GM15510 (cell line): ENCODE measurements around the gene NRL.

Source experiments
- POLR2A ChIP-seq: IDR thresholded peaks from 3 replicates; pipeline ENCODE4 v1.6.1; 2011; ENCODE audit warnings: borderline replicate concordance; ENCODE audit not compliant: insufficient read length; ENCODE audit errors: extremely low read depth

The NRL gene

DNA sequence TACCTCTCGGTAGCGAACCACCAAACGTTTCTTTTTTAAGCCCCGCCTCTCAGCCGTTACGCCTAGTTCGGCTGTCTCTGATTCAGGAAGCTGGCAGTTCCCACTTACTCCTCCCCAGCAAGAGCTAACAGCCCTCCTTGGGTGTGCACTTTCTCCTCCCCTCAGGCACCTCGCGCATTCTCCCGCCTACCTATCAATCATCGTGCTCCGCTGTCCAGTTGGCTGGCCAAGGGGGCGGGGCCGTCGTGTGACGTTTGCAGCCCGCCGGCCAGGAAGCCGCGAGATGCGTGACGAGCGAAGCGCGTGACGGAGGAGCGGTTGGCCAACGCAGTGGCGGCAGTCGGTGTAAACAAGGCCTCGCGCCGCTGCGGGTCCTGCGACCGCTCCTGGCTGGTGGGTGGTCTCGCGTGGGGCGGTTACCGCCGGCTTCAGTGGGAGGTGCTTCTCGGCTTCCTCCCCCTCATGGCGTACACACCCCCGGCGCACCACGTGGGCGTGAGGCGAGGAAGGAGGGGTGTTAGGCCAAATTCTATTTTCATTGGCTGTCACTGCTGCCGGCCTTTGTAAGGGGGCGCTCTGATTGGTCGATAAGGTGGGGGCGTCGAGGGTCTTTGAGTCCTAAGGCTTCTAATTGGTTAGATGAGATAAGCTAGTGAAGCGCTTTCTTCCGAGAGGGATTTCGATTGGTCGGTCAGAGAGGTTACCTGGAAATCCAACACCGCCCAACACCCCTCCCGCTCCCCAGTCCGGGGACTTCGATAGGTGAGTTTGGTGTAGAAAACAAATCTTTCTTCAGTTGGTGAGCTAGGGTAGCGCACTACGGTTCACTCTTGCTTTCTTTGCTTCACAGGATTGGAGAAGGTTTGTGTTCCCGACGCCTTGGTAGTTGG lies at the start of gene NRL, which contains the start of gene DCAF11:
Gene NRL (minus strand): TSS at position 418 of the 890 bp plus-strand sequence. CDS start 32,101 bp downstream, outside the sequence.
Gene DCAF11 (plus strand): TSS at position 246 of the 890 bp plus-strand sequence. CDS start 818 bp downstream, outside the sequence.
- TF ChIP-seq POLR2A = no peak

DNA sequence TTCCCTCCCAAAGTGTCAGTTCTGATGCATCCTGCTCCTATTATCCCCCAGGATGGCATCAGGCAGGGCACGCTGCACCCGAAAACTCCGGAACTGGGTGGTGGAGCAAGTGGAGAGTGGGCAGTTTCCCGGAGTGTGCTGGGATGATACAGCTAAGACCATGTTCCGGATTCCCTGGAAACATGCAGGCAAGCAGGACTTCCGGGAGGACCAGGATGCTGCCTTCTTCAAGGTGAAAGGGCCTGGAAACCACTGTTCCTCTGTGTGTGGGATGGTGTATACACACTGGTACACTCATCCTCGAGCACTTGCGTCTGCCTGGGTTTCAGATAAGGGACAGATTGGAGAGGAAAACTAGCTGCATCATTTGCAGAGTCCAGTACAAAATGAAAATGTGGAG lies 47.3 kb upstream of the NRL start:
- no peak for TF ChIP-seq POLR2A

DNA sequence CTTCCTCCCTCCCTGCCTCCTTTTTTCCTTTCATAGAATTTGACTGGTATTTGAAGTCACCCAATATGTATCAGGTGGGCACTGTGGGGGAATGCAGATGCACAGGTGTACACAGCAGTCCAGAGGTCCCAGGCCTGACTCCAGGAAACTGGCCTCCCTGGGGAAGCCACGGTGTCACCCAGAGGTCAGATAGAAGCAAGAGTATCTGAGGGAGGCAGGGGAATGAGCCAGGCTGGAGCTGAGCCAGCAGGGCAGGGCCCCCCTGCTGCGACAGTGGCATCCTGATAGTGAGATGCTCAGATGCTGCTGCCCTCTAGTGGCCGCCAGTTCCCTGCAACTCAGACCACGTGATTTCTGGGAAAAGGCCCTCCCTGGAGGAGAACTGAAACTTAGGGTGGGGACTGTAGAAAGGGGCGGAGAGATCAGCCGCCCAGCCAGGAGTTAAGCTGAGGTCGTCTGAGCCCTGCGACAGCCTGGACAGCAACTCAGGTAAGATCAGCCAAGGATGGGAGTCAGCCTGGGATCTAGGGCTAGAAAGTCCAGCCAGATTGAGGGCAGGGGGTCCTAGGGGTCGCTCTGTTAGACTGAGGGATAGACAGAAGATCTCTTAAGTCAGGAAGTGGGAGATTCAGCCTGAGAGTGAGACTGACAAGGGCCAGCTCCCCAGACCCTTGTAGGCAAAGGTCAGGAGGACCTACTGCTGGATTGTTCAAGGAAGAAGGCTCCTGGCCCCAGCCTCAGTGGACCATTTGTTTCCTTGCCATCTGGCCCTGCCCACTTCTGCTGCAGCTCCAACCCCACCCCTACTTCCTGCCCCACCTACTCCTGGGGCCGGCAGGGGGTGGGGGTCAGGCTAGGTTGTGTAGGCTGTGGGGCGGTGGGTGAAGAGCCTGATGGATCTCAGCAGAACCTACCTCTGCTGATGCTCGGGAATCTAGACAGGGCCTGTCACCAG lies 46.4 kb upstream of the NRL start, which contains the start of gene IRF9:
Gene IRF9 (plus strand): TSS at position 416 of the 955 bp plus-strand sequence. CDS start 880 bp downstream, outside the sequence.
- peak; percentile 92 for TF ChIP-seq POLR2A

DNA sequence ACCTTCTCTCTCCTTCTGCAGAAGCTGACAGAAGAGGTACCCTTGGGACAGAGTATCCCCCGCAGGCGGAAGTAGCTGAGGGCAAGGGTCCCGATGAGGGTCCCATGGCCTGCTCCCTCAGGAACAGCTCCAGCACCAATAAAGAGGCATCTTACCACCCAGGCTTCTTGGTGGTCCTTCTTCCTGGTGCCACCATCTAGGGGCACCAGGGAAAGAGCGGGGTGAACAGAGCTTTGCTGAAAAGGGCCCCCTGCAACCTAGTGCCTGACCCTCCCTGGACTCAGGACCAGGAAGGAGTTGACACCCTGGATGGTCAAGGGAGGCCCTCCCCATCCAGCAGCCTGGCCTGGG lies 45.7 kb upstream of the NRL start:
- TF ChIP-seq POLR2A = no peak

DNA sequence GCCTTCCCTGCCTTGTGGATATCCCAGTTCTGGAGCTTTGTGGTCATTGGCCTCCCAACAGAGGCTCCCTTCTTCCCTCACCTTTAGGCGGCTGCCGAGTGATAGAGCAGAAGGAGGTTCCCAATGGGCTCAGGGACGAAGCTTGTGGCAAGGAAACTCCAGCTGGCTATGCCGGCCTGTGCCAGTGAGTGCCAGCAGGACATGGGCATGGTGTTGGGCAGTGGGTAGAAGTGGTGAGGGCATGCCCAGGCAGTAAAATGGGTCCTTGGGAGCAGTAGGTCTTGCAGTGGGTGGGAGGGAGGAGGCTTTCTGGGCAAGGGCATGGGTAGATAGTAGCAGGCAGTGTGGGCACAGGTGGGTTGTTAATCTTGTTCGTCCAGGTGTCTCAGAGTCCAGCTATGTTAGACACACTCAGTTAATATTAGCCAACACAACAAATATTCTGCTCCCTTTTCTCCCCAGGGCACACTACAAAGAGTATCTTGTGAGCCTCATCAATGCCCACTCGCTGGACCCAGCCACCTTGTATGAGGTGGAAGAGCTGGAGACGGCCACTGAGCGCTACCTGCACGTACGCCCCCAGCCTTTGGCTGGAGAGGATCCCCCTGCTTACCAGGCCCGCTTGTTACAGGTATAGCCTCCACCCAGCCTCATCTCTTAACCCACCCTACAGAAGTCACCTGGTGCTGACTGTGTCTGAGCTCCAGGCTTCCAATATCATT lies 45.2 kb upstream of the NRL start:
- peak; percentile 22 for TF ChIP-seq POLR2A

DNA sequence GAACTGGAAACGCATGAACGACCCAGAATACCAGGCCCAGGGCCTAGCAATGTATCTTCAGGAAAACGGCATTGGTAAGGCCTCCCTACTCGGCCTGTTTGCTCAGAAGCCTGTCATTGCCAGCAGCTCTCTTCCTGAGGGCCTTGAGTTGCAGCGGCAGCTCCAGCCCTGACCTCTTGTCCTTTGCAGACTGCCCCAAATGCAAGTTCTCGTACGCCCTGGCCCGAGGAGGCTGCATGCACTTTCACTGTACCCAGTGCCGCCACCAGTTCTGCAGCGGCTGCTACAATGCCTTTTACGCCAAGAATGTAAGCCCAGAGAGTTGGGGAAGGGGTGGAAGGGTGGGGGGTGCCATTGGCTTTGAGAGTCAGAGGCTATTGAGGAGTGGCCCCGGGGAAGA lies 42.6 kb upstream of the NRL start:
- no peak for TF ChIP-seq POLR2A

DNA sequence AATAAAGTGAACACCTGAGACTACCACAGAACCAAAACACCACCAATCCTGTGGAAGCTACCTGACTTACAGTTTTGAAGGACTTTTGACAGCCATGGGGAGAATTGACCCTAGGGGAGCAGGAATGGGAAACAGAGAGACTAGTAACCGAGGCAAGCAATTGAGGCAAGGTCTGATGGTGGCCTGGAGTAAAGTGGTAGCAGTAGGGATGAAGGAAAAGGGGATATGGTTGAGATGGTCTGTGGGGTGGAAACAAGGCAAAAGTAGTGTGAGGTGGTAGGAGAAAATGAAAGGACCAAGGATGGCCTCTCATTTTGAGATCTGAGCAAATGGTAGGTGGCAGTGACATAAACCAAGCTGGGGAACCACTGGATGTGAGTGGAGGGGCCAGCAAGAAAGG lies 42.1 kb upstream of the NRL start:
- TF ChIP-seq POLR2A = no peak

DNA sequence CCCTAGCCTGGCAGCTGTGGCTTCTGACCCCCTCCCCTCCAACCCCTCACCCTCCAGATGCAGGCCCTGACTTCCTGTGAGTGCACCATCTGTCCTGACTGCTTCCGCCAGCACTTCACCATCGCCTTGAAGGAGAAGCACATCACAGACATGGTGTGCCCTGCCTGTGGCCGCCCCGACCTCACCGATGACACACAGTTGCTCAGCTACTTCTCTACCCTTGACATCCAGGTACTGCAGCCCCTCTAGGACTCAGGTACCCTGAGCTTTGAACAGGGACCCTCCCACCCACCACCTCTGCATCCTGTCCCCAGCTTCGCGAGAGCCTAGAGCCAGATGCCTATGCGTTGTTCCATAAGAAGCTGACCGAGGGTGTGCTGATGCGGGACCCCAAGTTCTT lies 40.4 kb upstream of the NRL start:
- TF ChIP-seq POLR2A = no peak

DNA sequence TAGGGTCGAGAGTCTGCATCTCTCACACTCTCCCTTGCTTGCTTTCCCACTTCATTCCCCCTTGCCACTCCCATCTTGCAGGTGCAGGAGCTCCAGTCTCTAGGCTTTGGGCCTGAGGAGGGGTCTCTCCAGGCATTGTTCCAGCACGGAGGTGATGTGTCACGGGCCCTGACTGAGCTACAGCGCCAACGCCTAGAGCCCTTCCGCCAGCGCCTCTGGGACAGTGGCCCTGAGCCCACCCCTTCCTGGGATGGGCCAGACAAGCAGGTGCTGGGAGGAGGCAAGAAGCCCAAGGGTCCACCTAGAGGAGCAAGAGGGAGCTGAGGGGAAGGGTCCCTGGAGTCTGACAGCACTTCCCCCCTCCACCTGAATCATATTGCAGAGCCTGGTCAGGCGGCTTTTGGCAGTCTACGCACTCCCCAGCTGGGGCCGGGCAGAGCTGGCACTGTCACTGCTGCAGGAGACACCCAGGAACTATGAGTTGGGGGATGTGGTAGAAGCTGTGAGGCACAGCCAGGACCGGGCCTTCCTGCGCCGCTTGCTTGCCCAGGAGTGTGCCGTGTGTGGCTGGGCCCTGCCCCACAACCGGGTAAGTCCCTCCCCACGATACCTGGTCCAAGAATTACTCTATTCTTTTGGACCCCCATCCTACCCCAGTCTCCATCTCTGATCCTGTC lies 36.8 kb upstream of the NRL start:
- no peak for TF ChIP-seq POLR2A

DNA sequence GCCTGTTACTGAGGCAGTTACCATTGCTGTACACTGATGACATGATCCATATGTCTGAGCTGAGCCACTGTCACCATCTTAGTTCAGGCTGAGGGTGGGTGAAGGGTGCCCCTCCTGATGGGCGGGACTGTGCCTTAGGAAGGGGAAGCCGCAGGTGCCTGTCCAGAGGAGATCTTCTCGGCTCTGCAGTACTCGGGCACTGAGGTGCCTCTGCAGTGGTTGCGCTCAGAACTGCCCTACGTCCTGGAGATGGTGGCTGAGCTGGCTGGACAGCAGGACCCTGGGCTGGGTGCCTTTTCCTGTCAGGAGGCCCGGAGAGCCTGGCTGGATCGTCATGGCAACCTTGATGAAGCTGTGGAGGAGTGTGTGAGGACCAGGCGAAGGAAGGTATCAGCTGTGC lies 36.2 kb upstream of the NRL start:
- TF ChIP-seq POLR2A = no peak

DNA sequence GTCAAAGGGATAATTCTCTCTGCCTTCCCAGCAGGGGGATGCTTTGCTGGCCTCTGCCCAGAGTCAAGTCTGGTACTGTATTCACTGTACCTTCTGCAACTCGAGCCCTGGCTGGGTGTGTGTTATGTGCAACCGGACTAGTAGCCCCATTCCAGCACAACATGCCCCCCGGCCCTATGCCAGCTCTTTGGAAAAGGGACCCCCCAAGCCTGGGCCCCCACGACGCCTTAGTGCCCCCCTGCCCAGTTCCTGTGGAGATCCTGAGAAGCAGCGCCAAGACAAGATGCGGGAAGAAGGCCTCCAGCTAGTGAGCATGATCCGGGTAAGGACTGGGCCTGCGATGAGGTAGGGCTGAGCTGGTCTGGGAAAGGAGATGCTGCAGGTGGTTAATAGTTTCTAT lies 35.8 kb upstream of the NRL start:
- TF ChIP-seq POLR2A = no peak

DNA sequence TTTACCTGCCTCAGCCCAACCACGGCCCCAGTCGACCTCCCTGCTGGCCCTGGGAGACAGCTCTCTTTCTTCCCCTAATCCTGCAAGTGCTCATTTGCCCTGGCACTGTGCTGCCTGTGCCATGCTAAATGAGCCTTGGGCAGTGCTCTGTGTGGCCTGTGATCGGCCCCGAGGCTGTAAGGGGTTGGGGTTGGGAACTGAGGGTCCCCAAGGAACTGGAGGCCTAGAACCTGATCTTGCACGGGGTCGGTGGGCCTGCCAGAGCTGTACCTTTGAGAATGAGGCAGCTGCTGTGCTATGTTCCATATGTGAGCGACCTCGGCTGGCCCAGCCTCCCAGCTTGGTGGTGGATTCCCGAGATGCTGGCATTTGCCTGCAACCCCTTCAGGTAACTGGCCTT lies 35.3 kb upstream of the NRL start:
- TF ChIP-seq POLR2A = no peak

DNA sequence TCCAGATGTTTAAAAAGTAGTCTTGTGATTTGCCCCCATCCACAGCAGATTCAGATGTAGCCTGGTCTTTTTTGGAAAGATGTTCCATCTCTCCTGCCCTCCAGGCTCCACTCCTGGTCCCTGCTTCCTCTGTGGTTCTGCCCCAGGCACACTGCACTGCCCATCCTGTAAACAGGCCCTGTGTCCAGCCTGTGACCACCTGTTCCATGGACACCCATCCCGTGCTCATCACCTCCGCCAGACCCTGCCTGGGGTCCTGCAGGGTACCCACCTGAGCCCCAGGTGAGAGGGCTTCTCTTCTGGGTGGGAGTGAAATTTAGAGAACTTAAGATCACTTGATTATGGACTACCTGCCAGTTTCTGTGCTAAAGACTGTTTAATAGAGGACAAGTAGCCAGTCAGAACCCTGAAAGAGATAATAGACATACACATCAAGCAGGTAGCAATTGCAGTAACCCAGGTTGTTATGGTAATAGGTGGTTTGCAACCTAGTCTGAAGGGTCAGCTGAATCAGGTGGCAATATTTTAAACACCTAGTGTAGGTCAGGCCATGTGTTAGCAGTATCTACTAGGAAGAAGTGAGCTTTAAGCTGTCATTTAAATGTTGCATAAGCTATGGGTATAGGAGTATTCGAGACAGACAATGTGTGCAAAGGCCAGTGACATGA lies 34.7 kb upstream of the NRL start:
- TF ChIP-seq POLR2A = no peak
